GM12865 (cell line): ENCODE measurements around the gene UBAC2.

Source experiments
- DNase-seq: peaks from one replicate; pipeline ENCODE4 v3.0.0; 2010; ENCODE audit warnings: low read depth
- H3K4me3 ChIP-seq: 2 replicates; pipeline ENCODE4 v1.5.1; 2011; ENCODE audit warnings: mild to moderate bottlenecking, low read depth, low read length, control low read depth
- TF ChIP-seq, protein P1 (sequence below): IDR thresholded peaks from 2 replicates; pipeline ENCODE4 v1.5.1; 2011; ENCODE audit warnings: low read length, control low read depth, low read depth, inconsistent platforms; ENCODE audit not compliant: insufficient read depth; ENCODE audit errors: missing control alignments

Gene UBAC2

DNA sequence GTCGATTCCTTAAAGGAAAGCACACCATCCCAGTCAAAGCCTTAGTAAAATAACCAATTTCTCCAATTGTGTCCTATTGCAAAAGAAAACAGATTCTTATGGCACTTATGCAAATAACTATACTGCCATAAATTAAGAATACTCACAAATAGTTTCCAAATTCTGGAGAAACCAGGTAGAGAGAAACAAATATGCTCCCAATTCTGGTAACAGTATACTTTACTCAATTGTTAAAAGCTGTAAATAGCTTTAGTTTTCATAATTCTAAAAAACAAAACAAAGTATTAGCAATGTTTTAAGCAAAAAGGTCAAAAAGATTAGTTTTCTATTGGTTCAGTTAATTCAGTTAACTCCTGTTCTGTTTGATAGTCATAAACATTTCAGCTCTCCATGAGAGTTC is 18.2 kb upstream of the UBAC2 start:
- H3K4me3 ChIP-seq = no peak overlapping the region
- TF ChIP-seq, protein P1, sequence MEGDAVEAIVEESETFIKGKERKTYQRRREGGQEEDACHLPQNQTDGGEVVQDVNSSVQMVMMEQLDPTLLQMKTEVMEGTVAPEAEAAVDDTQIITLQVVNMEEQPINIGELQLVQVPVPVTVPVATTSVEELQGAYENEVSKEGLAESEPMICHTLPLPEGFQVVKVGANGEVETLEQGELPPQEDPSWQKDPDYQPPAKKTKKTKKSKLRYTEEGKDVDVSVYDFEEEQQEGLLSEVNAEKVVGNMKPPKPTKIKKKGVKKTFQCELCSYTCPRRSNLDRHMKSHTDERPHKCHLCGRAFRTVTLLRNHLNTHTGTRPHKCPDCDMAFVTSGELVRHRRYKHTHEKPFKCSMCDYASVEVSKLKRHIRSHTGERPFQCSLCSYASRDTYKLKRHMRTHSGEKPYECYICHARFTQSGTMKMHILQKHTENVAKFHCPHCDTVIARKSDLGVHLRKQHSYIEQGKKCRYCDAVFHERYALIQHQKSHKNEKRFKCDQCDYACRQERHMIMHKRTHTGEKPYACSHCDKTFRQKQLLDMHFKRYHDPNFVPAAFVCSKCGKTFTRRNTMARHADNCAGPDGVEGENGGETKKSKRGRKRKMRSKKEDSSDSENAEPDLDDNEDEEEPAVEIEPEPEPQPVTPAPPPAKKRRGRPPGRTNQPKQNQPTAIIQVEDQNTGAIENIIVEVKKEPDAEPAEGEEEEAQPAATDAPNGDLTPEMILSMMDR = no peak
- no peak for DNase-seq

DNA sequence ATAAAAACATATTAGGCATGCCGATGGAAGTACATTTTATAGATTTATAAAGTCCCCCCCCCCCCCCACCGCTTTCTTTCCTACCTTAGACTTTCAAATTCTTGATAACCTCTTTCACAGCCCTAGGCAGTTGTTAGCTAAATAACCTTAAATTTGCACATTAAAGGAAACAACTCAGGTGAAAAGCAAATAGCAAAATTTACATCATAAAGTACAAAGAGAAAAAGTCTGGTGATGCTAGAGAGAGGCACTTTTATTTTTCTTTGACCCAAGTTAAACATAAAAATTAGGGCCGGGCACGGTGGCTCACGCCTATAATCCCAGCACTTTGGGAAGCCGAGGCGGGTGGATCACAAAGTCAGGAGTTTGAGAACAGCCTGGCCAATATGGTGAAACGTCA is 15.0 kb upstream of the UBAC2 start:
- no peak for DNase-seq
- TF ChIP-seq, protein P1 = no peak
- no peak overlapping the region for H3K4me3 ChIP-seq

DNA sequence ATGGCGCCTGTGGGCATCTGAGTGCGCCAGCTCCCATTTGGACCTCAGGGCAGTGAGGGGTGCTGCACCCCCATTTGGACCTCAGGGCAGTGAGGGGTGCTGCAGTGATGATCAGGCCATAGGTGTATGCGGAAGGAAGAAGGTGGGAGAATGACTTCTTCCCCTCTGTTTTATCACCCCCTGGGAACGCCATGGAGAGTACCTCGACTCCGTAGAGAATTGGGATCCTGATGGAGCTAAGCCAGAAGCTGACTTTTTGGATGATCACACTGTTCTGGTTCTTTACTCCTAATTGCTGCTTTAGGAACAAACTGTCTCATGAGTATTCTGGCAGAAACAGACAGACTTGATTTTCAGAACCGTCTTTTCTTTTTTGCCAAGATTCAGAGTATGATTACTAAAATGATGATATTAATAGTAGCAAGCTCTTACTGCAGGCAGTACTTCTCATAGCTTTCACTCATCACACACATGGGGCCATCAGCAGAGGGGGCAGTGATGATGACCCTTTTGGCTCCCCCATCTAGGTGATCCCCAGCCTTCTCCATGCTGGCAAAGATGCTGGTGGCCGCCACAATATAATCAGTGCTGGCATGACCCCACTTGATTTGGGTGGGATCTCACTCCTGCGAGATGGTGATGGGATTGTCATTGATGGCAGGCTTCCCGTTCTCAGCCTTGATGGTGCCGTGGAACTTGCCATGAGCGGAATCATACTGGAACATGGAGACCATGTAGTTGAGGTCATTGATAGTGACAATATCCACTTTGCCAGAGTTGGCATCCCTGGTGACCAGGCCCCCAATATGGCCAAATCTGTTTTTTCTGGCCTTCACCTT is 10.3 kb upstream of the UBAC2 start:
- TF ChIP-seq, protein P1 = no peak
- no peak overlapping the region for H3K4me3 ChIP-seq
- DNase-seq = no peak

DNA sequence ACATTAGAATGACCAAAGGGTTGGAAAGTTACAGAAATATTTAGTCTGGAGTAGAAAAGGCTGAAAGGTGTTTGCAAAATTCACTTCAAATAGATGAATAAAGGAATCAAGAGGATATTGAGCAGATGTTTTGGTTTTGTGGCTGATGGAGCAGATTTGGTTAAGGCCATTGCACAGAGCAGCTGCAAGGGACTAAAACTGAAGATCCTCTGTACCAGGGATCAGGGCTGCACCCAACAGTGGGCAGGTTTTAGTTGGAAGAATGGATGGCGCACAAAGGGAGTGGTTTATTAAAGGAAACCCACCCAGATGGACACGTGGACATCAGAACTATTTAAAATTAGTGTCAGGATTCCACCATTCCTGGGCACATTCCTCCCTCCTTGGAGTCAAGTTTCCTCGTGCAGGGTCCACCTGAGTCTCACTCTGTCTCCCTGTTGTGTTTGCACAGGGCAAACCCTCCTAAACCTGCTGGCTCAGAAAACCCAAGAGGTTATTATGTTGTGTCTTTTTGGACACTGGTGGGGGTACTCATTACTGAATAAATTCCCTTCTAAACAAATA is 9.2 kb upstream of the UBAC2 start:
- DNase-seq = no peak
- TF ChIP-seq, protein P1 = no peak

DNA sequence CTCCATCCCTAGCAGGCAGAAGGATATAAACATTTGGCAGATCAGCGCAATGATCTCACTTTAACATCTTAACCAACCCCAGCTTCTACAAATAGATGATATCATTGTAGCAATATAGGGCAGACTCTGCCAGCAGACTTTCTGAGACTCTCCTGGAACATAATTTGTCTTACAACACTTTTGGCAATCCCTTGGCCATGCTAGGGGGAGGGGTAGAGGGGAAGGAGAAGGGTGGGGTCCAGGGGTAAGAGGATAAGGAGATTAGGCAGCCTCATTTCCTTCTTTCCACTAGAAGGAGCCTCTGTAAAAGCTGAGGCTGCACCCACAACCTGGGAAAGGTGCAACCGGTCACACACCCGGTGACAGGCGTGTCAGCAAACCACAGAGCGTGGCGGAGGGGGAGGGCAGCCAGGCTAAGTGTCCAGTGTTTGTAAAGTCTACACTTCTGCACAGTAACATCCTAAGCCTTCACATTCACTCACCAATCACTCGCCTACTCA is 8.7 kb upstream of the UBAC2 start:
- TF ChIP-seq, protein P1 = no peak
- DNase-seq = no peak
- H3K4me3 ChIP-seq = no peak overlapping the region

More for the DNA sequence above, 9.2 kb upstream of the UBAC2 start:
- no peak overlapping the region for H3K4me3 ChIP-seq

DNA sequence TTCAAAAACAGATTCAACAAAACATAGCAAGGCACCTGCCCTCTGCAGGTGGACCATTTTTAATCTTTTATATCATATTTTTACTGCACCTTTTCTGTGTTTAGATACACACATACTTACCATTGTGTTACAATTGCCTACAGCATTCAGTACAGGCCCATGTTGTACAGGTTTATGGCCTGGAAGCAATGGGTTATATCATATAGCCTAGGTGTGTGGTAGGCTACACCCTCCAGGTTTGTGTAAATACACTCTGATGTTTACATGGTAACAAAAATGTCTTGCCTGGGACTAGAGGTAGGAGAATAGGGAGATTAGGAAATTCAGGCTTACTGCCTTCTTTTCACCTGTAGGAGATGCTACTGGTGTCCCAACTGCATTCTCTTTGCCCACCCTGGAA is 8.2 kb upstream of the UBAC2 start:
- no peak overlapping the region for H3K4me3 ChIP-seq
- no peak for DNase-seq
- TF ChIP-seq, protein P1 = no peak
